Stomach (tissue), 8 donors: ENCODE data around the gene SUPT4H1. TPM values are rescaled to one million over a fixed set of nuclear protein-coding genes. Genes with fewer than 3 reads are reported as not detected.

Source experiments
- polyA plus RNA-seq, 3 donors: library from polyadenylated mRNA; stranded (reverse); fragments of 200-250 nt; gene quantifications; one replicate each; pipeline ENCODE4 v1.2.3, GENCODE V29; 2013
- small RNA-seq, 4 donors: library from RNA; depleted of rRNA; stranded (forward); fragments of <200 nt; gene quantifications; one replicate each; pipeline ENCODE3, GENCODE V24; 2016
- total RNA-seq, 5 donors: library from RNA; depleted of rRNA; stranded (reverse); fragments of >200 nt; gene quantifications; one replicate each; pipeline versions ENCODE4 v1.1.0 to v1.2.3, GENCODE V29; 2014 to 2016
- donor health status: healthy with polysubstance abuse.
- donor health status: Bipolar disorder and iron deficiency.
- donor health status: healthy.

Gene SUPT4H1
- total and polyA plus RNA-seq, 8 donors, result 6.7 to 80.9 (median 43.1) TPM

Small RNA genes lying within 50 kb of the gene (small RNA-seq; reads per million reads assigned to genes)
- gene MIR4736, result 0 to 0.20 (median 0) reads per million in 4 donors

Other genes with a start within 250 kb of the SUPT4H1 start
- gene OR4D1, start 203.8 kb downstream of the SUPT4H1 start, total RNA-seq, result not detected
- under 1 TPM in 1 of 3 donors, not detected in 2; 0.03 TPM for gene OR4D1, start 203.8 kb downstream of the SUPT4H1 start, polyA plus RNA-seq
- gene OR4D2, start 185.2 kb downstream of the SUPT4H1 start, total RNA-seq, result not detected
- gene OR4D2, start 185.2 kb downstream of the SUPT4H1 start, polyA plus RNA-seq, result not detected
- under 1 TPM in 1 of 5 donors, not detected in 4; 0.18 TPM for gene EPX, start 159.5 kb downstream of the SUPT4H1 start, total RNA-seq
- not detected for gene EPX, start 159.5 kb downstream of the SUPT4H1 start, polyA plus RNA-seq
- gene MKS1, start 132.9 kb downstream of the SUPT4H1 start, total RNA-seq, result 10 to 100 TPM in 3 of 5 donors, 1 to 10 TPM in 2; 3.1 to 18.0 (median 10.5) TPM
- gene MKS1, start 132.9 kb downstream of the SUPT4H1 start, polyA plus RNA-seq, result 10 to 100 TPM in 1 of 3 donors, 1 to 10 TPM in 2; 3.5 to 12.5 (median 6.2) TPM
- not detected for gene LPO, start 113.6 kb downstream of the SUPT4H1 start, total RNA-seq
- gene LPO, start 113.6 kb downstream of the SUPT4H1 start, polyA plus RNA-seq, result under 1 TPM in 1 of 3 donors, not detected in 2; 0.10 TPM
- gene MPO, start 71.3 kb downstream of the SUPT4H1 start, total RNA-seq, result 1 to 10 TPM in 1 of 5 donors, not detected in 4; 7.7 TPM
- under 1 TPM in 2 of 3 donors, not detected in 1; 0.03 to 0.46 TPM for gene MPO, start 71.3 kb downstream of the SUPT4H1 start, polyA plus RNA-seq
- gene TSPOAP1, start 23.4 kb downstream of the SUPT4H1 start, total RNA-seq, result 10 to 100 TPM in 3 of 5 donors, 1 to 10 TPM in 1, not detected in 1; 9.0 to 68.8 (median 16.3) TPM
- gene TSPOAP1, start 23.4 kb downstream of the SUPT4H1 start, polyA plus RNA-seq, result 10 to 100 TPM in 1 of 3 donors, 1 to 10 TPM in 2; 6.5 to 26.0 (median 8.9) TPM
- gene RNF43, start 65.3 kb upstream of the SUPT4H1 start, total RNA-seq, result 100 to 1,000 TPM in 1 of 5 donors, 10 to 100 TPM in 2, 1 to 10 TPM in 2; 6.4 to 269 (median 12.6) TPM
- gene RNF43, start 65.3 kb upstream of the SUPT4H1 start, polyA plus RNA-seq, result 1 to 10 TPM in 2 of 3 donors, under 1 TPM in 1; 0.92 to 3.3 (median 2.0) TPM
- gene HSF5, start 136.2 kb upstream of the SUPT4H1 start, total RNA-seq, result under 1 TPM in 1 of 5 donors, not detected in 4; 0.18 TPM
- not detected for gene HSF5, start 136.2 kb upstream of the SUPT4H1 start, polyA plus RNA-seq
- gene MTMR4, start 162.4 kb upstream of the SUPT4H1 start, total RNA-seq, result 100 to 1,000 TPM in 1 of 5 donors, 10 to 100 TPM in 4; 24.3 to 126 (median 29.9) TPM
- 1 to 10 TPM; 5.8 to 9.1 (median 7.1) TPM for gene MTMR4, start 162.4 kb upstream of the SUPT4H1 start, polyA plus RNA-seq